Right lobe of liver (tissue), 4 donors: ENCODE data around the gene TERB1.

Experiments
- POLR2A ChIP-seq: fragments of 450-650 bp; IDR thresholded peaks from one replicate; pipeline ENCODE4 v1.6.1; 2017; ENCODE audit warnings: antibody characterized with exemption, mild to moderate bottlenecking
- TF ChIP-seq, protein P1 (sequence below), 4 donors: fragments of 200-600 bp in 3 of 4; fragments of 450-650 bp in 1 of 4; IDR thresholded peaks; one replicate each; pipeline versions ENCODE4 v1.5.1 to v1.8.0; 2016 to 2022; ENCODE audit warnings: antibody characterized with exemption in 4 of 4, mild to moderate bottlenecking in 2 of 4
- donor health status: DM: no; HTN: no; CAD: no.
- donor health status: DM: no; HTN: no; CAD: no.
- donor health status: DM: no; HTN: yes; CAD: no.

DNA sequence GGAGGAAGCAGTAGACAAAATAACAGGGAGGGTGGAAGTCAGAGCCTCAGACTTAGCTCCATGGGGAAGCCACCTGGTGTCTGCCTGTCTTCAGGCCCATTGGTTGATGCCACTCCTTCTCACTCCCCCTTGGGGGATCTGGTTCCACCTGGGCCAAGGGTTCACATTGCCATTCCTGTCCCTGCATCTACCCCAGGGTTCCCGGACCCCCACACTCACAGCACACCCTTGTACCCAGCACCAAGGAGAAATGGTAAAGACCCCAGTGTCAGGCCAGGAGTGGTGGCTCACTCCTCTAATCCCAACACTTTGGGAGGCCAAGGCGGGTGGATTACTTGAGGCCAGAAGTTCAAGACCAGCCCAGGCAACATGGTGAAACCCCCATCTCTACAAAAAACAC is 41.8 kb upstream of the TERB1 start:
- no peak for TF ChIP-seq POLR2A
- TF ChIP-seq, protein P1, sequence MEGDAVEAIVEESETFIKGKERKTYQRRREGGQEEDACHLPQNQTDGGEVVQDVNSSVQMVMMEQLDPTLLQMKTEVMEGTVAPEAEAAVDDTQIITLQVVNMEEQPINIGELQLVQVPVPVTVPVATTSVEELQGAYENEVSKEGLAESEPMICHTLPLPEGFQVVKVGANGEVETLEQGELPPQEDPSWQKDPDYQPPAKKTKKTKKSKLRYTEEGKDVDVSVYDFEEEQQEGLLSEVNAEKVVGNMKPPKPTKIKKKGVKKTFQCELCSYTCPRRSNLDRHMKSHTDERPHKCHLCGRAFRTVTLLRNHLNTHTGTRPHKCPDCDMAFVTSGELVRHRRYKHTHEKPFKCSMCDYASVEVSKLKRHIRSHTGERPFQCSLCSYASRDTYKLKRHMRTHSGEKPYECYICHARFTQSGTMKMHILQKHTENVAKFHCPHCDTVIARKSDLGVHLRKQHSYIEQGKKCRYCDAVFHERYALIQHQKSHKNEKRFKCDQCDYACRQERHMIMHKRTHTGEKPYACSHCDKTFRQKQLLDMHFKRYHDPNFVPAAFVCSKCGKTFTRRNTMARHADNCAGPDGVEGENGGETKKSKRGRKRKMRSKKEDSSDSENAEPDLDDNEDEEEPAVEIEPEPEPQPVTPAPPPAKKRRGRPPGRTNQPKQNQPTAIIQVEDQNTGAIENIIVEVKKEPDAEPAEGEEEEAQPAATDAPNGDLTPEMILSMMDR (IDR thresholded peaks at IDR 0.05): no peak
